ENCODE results near the gene EXOC3.
A peak's percentile ranks its signal among the peaks of the same experiment; 100 is the strongest.

EXOC3 gene

DNA sequence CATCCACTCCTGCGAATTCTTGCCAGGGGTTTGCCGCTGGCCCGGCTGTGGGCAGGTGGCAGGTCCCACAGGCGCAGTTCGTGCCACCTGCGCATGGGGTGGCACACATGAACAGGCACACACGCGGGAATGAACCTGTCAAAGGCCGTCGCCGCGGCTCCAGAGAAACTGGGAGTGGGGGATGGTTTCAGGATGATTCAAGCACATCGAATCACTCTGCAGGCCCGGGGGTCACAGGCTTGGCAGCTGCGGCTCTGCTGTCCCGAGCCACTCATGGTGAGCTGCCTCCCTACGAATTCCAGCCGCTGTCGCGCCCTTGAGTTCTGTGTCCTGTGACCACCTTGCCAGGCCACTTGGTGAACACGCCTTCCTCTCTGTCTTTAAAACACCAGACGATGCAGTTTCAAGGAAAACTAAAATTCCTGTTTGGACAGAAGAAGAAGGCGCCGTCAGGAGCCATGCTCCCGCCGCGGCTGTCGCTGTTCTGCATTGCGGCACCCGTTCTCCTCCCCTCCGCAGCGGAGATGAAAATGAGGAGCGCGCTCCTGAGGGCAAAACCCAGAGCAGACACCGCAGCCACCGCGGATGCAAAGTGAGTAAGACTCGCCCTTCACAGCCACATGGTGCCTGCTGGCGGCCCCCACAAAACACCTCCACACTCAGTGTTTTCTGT is 15.4 kb upstream of the EXOC3 start:
- DNase-seq, result no peak

DNA sequence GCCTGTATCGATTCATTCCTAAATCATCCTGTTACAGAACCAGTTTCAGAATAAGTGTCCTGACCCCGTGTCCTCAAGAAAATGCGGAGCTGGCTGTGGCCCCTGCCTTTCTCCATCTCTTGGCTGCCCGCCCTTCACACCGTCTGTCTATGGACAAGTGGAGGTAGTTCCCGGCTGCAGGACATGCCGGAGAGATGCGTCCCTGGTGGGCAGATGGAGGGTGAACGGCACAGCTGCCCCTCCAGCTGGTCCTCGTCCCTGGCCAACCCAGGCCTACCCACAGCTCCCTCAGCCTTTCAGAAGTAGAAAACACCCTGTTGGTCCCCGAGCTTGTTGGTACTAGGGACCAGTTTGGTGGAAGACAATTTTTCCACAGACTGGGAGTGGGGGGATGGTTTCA is 14.8 kb upstream of the EXOC3 start:
- no peak for DNase-seq

DNA sequence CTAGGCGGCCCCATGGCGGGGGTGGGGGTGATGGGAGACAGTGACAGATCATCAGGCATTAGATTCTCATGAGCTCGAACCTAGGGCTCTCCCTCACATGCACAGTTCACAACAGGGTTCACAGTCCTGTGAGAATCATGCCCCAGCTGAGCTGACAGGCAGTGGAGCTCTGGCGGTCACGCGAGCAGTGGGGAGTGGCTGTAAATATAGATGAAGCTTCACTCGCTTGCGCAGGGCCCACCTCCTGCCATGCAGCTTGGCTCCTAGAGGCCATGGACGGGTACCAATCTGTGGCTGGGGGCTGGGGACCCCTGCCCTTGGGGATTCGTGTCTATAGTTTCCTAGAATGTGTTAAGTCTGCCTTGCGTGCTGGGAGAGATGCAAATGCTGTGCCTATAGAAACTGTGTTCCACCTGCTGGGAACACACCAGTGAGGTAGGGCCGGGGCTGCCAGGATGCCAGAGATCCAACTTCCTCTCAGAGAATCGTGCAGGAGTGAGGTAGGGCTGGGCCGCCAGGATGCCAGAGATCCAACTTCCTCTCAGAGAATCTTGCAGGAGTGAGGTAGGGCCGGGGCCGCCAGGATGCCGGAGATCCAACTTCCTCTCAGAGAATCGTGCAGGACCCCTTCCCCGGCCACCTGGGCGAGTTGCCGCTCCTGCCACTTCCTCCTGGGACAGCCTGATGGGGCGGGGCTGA is 14.1 kb upstream of the EXOC3 start:
- DNase-seq, result no peak

DNA sequence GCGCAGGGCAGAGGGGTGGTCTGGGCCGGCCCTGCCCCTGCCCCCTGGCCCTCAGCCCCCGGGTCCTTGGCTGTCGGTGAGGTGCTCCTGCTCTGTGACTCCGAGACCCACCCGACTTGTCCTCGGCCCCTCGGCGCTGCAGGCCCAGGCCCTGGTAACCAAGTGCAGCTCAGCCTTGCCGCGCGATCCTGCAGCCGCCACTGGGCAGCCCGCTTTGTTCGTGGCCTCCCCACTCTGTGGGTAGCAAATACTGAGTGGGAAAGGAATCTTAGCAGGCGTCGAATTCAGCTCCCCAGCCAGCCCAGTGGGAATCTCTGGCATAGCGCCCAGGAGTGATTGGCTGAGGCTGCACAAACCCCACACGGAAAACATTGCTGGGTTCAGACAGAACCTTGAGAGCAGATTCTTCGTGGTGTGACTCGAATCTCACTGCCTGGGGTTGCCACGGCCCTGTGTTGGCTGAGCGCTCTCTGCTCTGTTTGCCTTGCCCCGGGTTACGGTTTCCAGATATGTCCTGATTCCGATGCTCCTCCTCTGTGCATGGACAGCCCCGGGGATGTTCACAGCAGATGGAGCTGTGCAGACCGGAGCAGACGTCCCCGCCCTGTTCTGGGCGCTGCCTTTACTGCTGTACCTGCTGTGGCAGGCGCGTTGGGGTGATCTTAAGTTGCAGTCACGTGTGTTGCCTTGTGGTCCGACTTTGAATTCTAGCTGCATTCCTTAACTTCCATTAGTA is 13.4 kb upstream of the EXOC3 start:
- DNase-seq, result no peak

DNA sequence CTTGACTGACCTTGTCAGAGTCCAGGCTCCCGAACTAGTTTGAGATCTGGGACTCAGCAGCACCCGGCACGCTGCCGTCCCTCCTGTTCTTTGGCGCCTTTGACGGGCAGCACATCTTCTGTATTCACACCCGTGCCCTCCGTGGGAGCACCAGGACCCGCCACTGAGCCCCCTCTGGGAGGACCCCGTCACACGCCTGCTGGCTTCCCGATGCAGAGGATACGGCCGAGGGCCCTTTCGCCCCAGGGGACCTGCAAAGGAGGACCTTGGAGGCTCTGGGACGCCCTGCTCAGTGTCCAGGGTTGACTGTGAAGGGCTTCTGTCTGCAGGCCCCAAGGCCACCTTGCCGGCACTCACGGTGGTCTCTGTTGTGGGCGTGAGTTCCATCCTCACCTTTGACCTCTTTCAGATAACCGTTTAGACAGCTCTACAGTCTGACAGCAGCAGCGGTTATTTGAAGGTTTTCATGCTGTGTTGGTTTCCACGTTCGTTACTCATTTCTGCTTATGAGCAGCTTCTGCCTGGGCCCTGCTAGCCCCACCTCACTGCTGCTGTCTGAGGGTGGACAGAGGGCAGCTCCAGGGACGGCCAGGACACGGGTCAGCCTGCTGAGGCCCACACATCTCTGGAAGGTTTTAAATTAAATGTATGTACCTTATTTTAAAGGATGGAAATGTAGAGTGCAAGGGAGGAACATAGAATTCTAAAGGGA is 12.6 kb upstream of the EXOC3 start:
- no peak for DNase-seq

DNA sequence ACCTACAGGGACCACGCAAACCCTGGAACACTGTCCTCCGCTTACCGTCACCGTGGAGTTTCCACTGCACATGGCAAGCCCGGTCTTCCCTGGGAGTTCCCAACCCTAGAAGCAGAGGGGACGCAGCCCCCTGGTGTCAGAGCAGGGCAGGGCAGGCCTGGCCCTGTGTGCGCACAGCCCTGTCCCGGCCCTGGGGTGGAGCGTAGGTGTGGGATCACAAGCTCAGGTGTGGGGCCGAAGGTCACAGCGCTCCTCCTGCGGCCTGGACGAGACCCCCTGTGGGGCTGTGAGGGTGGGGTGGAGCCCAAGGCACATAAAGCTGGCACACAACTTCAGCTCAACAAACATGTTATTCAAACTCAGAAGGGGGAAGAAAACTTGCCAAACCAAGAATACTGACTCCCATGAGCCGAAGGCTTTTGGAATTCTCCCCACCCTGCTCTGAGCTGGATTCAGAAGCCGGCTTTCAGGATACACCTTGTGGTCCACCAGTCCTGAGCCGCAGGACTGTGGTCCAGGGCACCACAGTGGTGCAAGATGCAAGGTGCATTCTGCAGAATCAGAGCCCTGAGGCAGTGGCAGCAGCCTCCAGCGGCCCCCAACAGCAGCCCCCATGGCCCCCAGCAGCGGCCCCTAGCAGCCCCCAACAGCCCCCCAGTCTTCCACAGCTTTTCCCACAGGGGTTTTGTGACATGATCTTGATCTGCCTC is 11.8 kb upstream of the EXOC3 start:
- peak; percentile 29 for DNase-seq

DNA sequence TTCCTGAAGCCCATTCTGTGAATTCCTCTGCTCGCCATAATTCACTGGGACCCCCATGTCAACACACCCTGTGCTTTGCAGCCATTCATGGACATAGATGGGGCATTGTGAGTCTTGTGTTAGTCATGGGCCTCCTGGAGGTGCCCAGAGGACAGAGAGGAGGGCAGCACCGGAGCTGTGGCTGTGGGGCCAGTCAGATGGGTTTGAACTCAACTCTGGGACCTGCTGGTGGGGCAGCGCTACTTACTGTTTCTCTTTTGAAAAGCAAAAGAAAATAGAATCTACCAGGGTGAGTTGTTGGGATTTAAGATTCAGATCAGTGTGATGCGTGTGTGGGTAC is 11.3 kb upstream of the EXOC3 start:
- DNase-seq, result no peak

DNA sequence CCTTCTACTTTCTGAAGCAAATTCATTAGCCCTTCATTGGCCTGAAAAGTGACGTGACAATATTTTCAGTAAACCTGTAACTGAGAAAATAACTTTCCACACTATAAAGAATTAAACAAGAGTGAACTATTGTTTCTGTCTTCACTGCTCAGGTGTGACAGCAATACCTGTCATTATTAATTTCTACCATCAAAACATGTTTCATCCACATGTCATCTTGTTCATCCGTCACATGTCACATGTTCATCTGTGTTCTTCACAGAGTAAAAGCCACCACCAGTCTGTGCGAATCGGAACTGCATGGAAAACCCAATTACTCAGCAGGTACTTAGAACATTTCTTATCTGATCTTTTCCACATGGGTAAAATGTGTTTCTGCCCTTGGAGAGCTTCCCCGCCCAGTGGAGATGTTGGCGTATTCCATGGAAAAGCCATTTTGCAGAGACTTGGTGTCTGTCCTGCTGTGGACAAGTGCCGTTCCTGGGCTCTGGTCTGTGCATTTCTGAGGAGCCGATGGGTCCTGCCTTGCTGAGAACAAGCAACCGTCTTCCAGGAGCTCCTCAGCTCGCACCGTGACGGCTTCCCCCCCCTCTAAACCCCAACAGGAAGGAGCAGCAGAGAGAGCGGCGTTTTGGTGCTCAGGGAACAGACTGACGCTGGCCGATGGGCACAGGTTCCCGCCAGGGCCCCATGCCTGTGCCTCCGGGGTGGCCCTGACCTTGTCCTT is 10.6 kb upstream of the EXOC3 start:
- DNase-seq, result no peak

DNA sequence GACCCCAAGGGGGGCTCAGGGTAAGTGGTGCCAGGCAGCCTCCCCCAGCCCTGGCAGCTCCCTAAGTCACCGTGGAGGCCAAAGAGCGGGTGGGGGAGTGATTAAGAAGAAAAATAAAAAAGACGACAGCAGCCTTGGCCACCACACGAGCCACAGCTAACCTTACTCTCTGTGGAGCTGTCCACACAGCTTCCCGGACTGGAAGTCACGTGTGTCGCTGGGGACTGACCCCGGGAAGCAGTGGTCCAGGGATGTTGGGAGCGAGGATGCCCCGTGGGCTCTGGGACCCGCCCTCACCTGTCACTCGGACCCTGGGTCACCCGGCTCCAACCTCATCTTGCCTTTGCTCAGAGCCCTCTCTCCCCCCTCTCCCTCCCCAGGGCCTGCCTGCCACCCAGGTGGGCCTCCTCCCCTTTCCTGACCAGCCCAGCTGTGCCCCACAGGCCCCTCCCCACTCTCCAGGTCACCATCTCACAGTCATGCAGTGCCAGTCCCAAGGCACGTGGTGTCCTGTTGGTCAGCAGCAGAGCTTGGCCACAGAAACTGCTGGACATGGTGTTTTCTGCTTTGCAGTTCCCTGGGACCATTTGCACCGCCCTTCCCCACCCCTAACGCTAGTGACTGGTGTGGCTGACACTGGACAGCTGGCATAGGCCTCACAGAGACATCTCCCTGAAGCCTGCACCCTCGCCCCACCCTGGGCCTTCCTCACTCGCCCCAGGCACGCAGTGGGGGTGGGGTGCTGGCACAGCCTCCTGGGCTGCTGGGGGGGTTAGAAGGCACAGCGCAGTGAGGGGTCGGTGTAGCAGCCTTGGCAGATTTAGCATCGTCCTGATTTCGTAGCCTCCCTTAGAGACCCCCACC is 9.8 kb upstream of the EXOC3 start:
- DNase-seq, result no peak

DNA sequence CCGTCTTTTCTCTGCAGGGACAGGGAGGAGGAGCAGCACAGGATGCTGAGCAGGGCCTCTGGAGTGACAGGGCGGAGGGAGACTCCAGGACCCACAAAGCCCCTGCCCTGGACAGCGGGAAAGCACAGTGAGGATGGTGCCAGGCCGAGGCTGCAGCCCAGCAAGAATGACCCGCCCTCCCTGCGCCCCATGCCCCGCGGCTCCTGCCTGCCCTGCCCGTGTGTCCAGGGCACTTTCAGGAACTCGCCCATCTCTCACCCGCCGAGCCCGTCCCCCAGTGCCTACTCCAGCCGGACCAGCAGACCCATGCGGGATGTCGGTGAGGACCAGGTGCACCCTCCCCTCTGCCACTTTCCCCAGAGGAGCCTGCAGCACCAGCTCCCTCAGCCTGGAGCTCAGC is 9.1 kb upstream of the EXOC3 start:
- DNase-seq, result no peak

DNA sequence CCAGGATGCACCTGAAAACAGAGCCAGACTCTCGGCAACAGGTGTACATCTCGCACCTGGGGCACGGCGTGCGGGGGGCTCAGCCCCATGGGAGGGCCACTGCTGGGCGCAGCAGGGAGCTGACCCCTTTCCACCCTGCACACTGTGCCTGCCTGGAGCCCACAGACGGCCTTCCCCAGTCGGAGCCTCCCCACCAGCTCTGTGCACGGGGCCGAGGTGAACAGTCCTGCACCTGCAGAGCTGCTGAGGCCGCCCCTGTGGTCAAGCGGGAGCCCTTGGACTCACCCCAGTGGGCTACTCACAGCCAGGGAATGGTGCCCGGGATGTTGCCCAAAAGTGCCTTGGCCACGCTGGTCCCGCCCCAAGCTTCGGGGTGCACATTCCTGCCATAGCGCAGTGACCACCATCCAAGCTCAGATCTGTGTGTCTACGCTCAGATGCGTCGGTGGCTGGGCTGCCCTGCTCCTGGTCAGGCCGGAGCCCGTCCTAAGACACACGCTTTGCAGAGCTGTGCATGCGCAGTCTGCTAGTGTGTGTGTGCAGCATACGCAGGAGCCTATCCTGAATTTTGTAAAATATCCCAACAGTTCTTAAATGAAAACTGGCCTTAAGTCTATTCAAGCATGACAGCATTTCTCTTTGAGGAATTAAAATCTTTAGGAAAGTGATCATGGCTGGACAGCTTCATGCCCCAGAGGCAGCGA is 8.4 kb upstream of the EXOC3 start:
- no peak for DNase-seq

DNA sequence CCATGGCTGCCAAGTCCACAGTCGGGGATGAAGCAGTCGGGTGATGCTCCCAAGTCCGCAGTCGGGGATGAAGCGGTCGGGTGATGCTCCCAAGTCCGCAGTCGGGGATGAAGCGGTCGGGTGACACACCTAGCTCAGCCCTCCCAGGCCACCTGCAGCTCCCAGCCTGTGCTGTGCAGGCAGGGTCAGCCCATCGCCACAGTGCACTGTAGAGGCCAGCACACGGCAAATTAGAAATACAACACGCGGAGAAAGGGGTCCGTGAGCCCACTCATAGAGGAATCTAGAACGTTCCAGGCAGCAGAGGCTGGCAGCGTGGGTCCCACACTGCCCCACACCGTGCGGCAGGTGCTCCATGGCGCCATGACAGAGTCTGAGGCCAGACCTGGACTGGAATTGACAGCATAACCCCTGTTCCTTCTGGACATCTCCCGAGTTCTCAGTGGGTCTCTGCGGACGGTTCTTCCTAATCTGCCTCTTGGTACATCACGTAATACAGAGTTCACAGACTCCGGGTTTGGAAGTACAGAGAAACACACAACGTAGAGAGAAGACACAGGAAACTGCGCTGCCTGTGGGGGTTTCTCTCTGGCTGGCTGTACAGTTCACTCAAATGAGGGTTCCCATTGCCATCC is 7.7 kb upstream of the EXOC3 start:
- DNase-seq, result no peak

DNA sequence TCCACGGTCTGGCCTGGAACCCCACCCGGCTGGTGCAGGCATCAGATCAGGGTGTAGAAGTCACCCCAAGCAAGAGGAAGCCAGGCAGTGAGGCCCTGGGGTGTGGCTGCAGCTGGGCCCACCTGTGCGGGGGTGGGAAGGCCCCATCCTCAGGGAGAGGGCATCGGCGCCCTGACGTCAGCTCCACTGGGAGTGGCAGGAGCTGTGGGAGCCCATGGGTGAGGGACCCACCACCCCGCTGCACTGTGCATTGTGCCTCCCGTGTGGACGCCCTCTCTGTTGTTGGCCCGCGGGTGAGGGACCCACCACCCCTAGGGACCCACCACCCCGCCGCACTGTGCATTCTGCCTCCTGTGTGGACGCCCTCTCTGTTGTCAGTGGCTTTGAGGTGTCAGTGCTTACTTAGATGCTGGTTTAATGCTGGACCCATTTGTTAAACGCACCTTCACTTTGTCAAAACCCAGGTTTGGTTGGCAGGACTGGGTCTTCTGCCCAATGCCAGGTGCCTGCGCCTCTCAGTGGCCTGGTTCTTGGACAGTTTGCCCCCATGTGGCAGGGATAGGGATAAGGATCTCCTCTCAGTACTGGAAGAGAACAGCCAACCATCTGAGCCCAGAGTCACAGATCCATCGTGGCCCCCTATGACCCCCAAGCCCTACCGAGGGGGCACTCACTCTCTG is 6.9 kb upstream of the EXOC3 start:
- no peak for DNase-seq

DNA sequence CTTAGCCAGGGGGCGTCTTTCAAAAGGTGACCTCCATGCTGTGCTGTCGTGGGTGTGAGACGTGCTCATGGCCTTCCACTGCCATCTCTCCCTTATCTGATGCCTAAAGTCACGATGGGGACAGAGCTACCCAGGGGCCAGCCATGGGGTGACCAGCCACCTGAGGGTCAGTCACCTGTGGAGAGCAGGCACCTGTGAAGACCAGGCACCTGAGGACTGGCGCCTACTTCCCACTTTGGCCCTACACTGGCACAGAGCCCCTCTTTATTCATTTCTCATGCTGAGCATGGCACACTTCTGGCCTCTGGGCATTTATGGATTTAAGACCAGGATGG is 6.4 kb upstream of the EXOC3 start:
- no peak for DNase-seq

DNA sequence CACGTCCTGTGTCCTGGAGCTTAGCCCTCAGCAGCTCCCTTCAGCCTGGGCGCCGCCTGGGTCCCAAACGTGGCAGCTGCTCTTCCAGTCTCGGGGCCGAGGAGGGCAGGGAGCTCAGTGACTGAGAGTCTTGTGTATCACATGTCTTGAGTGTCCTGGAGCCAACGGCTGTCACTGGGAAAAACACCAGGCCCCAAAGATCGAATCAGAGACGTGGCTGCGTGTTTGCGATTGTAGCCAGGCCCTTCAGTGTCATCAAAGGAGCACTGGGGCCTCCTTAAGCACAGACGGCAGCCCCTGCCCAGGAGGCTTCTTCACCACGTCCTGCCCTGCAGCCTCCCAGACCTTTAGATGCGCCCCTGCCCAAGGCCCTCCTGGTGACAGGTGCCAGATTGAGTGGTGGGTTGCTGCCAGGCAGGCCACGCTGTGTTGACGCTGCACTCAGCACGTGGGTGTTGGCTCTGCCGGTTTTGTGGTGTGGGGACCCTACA is 5.7 kb upstream of the EXOC3 start:
- DNase-seq, result no peak

DNA sequence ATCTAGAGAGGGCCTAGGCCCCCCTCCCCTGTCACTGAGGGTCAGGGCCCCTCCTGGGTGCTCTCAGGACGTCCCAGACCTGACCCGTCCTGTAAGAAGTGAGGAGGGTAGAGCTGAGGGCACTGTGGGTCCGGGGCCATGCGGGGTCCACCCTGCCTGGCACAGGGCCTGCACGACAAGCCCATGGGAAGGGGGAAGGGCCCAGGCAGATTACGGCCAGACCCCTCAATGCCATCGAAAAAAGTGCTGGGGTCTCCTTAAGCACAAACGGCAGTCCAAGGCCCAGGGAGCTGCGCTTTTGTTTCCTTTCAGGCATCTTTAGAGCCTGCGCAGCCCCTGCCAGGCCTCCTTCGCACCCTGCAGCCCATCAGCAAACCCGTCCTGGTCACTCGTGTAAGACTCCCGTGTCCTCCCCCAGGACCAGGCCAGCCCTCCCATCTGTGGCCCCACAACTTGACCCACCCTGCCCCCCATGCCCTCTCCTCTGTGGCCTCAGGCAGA is 4.4 kb upstream of the EXOC3 start:
- no peak for DNase-seq

DNA sequence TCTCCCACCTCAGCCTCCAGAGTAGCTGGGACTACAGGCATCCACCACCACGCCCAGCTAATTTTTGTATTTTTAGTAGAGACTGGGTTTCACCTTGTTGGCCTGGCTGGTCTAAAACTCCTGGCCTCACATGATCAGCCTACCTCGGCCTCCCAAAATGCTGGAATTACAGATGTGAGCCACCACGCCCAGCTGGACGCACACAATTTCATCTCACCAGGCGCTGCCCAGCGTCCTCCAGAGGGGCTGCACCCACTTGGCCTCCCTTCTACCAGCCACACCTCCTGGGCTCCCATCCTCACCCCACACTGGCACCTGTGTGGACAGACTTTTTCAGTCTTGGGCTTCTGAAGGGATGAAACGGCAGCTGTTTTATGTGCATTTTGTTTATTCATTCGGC is 3.8 kb upstream of the EXOC3 start:
- DNase-seq, result no peak

DNA sequence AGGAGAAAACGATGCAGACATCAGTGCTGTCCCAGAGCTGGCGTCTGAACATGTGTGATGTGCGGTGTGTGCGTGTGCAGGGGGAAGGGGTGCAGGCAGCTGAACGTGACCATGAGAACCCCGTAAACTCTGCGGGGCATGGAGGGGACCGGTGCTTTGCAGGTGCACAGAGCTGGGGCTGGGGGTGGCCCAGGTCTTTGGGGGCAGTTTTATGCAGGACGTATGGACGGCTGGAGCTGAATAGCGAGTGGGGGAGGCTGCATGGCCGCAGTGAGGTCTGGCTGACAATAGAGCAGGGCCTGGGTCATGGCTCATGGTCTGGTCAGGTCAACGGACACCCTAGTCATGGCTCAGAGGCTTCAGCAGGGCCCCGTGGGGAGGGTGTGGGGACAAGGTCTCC is 3.3 kb upstream of the EXOC3 start:
- no peak for DNase-seq
